Neural cell (in vitro differentiated cells): ENCODE data around the gene MSH3. TPM values are rescaled to one million over a fixed set of nuclear protein-coding genes. Genes with fewer than 3 reads are reported as not detected.

ENCODE experiments used
- H2AFZ ChIP-seq: fragments of 200-600, 300-800 bp; sonication (generic), shearing (Covaris generic); 2 replicates; pipeline ENCODE4 v1.6.0; 2014; ENCODE audit warnings: low read depth, mild to moderate bottlenecking, antibody characterized with exemption, low read length, moderate library complexity
- H3F3A ChIP-seq: fragments of 200-600 bp; shearing (Covaris generic); 2 replicates; pipeline ENCODE4 v1.6.1; 2016; ENCODE audit warnings: mild to moderate bottlenecking, moderate library complexity, mixed read lengths, antibody characterized with exemption, low read length; ENCODE audit not compliant: insufficient read depth, poor library complexity, severe bottlenecking
- H3K27ac ChIP-seq: fragments of 200-600, 300-800 bp; sonication (generic), shearing (Covaris generic); 2 replicates; pipeline ENCODE4 v1.5.1; 2014; ENCODE audit warnings: mild to moderate bottlenecking, low read length, moderate library complexity
- H3K27me3 ChIP-seq: fragments of 300-800, 200-600 bp; sonication (generic), shearing (Covaris generic); 2 replicates; pipeline ENCODE4 v1.6.0; 2014; ENCODE audit warnings: mild to moderate bottlenecking, low read depth, low read length, moderate library complexity; ENCODE audit not compliant: insufficient read depth
- H3K36me3 ChIP-seq: fragments of 300-800, 200-600 bp; sonication (generic), shearing (Covaris generic); 2 replicates; pipeline ENCODE4 v1.5.1; 2014; ENCODE audit warnings: mild to moderate bottlenecking, antibody characterized with exemption, low read length, moderate library complexity; ENCODE audit not compliant: insufficient read depth
- H3K4me2 ChIP-seq: fragments of 300-800, 200-600 bp; sonication (generic), shearing (Covaris generic); 2 replicates; pipeline ENCODE4 v1.6.0; 2014; ENCODE audit warnings: mild to moderate bottlenecking, low read length
- H3K4me3 ChIP-seq: fragments of 300-800, 200-600 bp; sonication (generic), shearing (Covaris generic); 2 replicates; pipeline ENCODE4 v1.5.1; 2014; ENCODE audit warnings: mild to moderate bottlenecking, low read length, moderate library complexity
- H3K79me2 ChIP-seq: fragments of 200-600 bp; shearing (Covaris generic); replicated peaks from 2 replicates; pipeline ENCODE4 v1.6.0; 2014; ENCODE audit warnings: mild to moderate bottlenecking, low read length, moderate library complexity; ENCODE audit not compliant: insufficient read depth
- H3K9ac ChIP-seq: fragments of 300-800, 200-600 bp; sonication (generic), shearing (Covaris generic); 2 replicates; pipeline ENCODE4 v1.6.1; 2016; ENCODE audit warnings: mild to moderate bottlenecking, low read length, mixed read lengths
- H3K9me2 ChIP-seq: fragments of 200-600 bp; shearing (Covaris generic); 2 replicates; pipeline ENCODE4 v1.6.1; 2016; ENCODE audit warnings: mild to moderate bottlenecking, low read length, mixed read lengths; ENCODE audit not compliant: insufficient read depth
- H3K9me3 ChIP-seq: fragments of 200-600, 300-800 bp; sonication (generic), shearing (Covaris generic); 2 replicates; pipeline ENCODE4 v1.6.1; 2016; ENCODE audit warnings: mild to moderate bottlenecking, mixed run types, low read length, moderate library complexity, mixed read lengths
- H4K20me1 ChIP-seq: fragments of 200-600 bp; shearing (Covaris generic); 2 replicates; pipeline ENCODE4 v1.6.1; 2016; ENCODE audit warnings: mild to moderate bottlenecking, mixed run types; ENCODE audit not compliant: insufficient read depth
- EP300 ChIP-seq: fragments of 450-650 bp; conservative IDR thresholded peaks from 2 replicates; pipeline ENCODE4 v1.6.1; 2014; ENCODE audit warnings: antibody characterized with exemption, mild to moderate bottlenecking, moderate library complexity; ENCODE audit not compliant: poor library complexity, severe bottlenecking
- EZH2 ChIP-seq: fragments of 200-600, 300-800 bp; shearing (Covaris generic), sonication (generic); IDR thresholded peaks from 2 replicates; pipeline ENCODE4 v1.6.1; 2014; ENCODE audit warnings: antibody characterized with exemption, low read length, borderline replicate concordance, mild to moderate bottlenecking; ENCODE audit not compliant: insufficient read depth, poor library complexity, severe bottlenecking
- MXI1 ChIP-seq: fragments of 450-650 bp; conservative IDR thresholded peaks from 2 replicates; pipeline ENCODE4 v1.6.1; 2014; ENCODE audit warnings: antibody characterized with exemption, mild to moderate bottlenecking; ENCODE audit not compliant: poor library complexity, severe bottlenecking
- POLR2AphosphoS5 ChIP-seq: IDR thresholded peaks from 2 replicates; pipeline ENCODE4 v1.6.1; 2012
- RAD21 ChIP-seq: fragments of 450-650 bp; conservative IDR thresholded peaks from 2 replicates; pipeline ENCODE4 v1.6.1; 2014; ENCODE audit warnings: antibody characterized with exemption, mild to moderate bottlenecking, moderate library complexity
- SMC3 ChIP-seq: fragments of 450-650 bp; conservative IDR thresholded peaks from 2 replicates; pipeline ENCODE4 v1.6.1; 2014; ENCODE audit warnings: antibody characterized with exemption, mild to moderate bottlenecking, moderate library complexity; ENCODE audit not compliant: poor library complexity
- TAF1 ChIP-seq: IDR thresholded peaks from 2 replicates; pipeline ENCODE4 v1.6.1; 2012; ENCODE audit warnings: low read depth
- polyA plus RNA-seq: library from polyadenylated mRNA; depleted of rRNA; stranded (reverse); fragments of >200 nt; gene quantifications from 2 replicates; pipeline ENCODE4 v1.2.3, GENCODE V29; 2014
- TF ChIP-seq, protein P1 (sequence below): IDR thresholded peaks from 2 replicates; pipeline ENCODE4 v1.6.1; 2012; ENCODE audit warnings: borderline replicate concordance
- TF ChIP-seq, protein P2 (sequence below): fragments of 450-650 bp; IDR thresholded peaks from 2 replicates; pipeline ENCODE4 v1.5.1; 2014; ENCODE audit warnings: antibody characterized with exemption, mild to moderate bottlenecking, moderate library complexity; ENCODE audit not compliant: poor library complexity, severe bottlenecking

The MSH3 gene
- polyA plus RNA-seq, 1 donor from 2014 or later = 9.8 TPM

DNA sequence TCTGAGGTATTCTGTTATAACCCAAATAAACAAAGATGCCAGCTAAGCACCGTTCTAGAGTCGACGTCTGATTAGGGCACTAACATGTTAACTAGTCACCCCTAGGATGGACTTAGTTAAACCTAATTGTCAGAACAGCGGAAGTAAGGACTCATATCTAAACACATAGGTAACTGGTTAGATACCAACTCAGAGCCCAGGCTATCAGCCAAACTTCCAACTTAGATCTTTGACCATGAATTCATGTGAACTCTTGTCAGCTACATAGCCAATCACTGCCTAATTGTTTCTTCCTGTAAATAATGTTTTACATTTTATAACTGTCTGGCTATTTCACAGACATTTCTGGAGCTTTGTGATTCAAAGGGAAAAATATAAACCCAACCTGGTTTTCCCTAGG lies 84.6 kb downstream of the MSH3 start:
- H3F3A ChIP-seq = no peaks in the 10 kb centered on the region
- H3K4me2 ChIP-seq = no peak overlapping the region
- no peaks in the 10 kb centered on the region for H3K36me3 ChIP-seq
- H3K9ac ChIP-seq = no peak overlapping the region
- no peaks in the 10 kb centered on the region for H3K27me3 ChIP-seq
- no peak overlapping the region for H3K27ac ChIP-seq
- H3K79me2 ChIP-seq = no peaks in the 10 kb centered on the region
- H3K9me3 ChIP-seq = no peaks in the 10 kb centered on the region
- TF ChIP-seq, protein P1, sequence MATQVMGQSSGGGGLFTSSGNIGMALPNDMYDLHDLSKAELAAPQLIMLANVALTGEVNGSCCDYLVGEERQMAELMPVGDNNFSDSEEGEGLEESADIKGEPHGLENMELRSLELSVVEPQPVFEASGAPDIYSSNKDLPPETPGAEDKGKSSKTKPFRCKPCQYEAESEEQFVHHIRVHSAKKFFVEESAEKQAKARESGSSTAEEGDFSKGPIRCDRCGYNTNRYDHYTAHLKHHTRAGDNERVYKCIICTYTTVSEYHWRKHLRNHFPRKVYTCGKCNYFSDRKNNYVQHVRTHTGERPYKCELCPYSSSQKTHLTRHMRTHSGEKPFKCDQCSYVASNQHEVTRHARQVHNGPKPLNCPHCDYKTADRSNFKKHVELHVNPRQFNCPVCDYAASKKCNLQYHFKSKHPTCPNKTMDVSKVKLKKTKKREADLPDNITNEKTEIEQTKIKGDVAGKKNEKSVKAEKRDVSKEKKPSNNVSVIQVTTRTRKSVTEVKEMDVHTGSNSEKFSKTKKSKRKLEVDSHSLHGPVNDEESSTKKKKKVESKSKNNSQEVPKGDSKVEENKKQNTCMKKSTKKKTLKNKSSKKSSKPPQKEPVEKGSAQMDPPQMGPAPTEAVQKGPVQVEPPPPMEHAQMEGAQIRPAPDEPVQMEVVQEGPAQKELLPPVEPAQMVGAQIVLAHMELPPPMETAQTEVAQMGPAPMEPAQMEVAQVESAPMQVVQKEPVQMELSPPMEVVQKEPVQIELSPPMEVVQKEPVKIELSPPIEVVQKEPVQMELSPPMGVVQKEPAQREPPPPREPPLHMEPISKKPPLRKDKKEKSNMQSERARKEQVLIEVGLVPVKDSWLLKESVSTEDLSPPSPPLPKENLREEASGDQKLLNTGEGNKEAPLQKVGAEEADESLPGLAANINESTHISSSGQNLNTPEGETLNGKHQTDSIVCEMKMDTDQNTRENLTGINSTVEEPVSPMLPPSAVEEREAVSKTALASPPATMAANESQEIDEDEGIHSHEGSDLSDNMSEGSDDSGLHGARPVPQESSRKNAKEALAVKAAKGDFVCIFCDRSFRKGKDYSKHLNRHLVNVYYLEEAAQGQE = no peak
- TF ChIP-seq POLR2AphosphoS5 = no peak
- TF ChIP-seq TAF1 = no peak
- TF ChIP-seq SMC3 = no peak
- TF ChIP-seq EP300 = no peak
- no peak for TF ChIP-seq MXI1
- no peak for TF ChIP-seq RAD21
- TF ChIP-seq EZH2 = no peak
- TF ChIP-seq, protein P2, sequence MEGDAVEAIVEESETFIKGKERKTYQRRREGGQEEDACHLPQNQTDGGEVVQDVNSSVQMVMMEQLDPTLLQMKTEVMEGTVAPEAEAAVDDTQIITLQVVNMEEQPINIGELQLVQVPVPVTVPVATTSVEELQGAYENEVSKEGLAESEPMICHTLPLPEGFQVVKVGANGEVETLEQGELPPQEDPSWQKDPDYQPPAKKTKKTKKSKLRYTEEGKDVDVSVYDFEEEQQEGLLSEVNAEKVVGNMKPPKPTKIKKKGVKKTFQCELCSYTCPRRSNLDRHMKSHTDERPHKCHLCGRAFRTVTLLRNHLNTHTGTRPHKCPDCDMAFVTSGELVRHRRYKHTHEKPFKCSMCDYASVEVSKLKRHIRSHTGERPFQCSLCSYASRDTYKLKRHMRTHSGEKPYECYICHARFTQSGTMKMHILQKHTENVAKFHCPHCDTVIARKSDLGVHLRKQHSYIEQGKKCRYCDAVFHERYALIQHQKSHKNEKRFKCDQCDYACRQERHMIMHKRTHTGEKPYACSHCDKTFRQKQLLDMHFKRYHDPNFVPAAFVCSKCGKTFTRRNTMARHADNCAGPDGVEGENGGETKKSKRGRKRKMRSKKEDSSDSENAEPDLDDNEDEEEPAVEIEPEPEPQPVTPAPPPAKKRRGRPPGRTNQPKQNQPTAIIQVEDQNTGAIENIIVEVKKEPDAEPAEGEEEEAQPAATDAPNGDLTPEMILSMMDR = no peak
- H3K9me2 ChIP-seq = no peaks in the 10 kb centered on the region
- no peaks in the 10 kb centered on the region for H4K20me1 ChIP-seq
- H3K4me3 ChIP-seq = no peak overlapping the region
- no peak overlapping the region for H2AFZ ChIP-seq

DNA sequence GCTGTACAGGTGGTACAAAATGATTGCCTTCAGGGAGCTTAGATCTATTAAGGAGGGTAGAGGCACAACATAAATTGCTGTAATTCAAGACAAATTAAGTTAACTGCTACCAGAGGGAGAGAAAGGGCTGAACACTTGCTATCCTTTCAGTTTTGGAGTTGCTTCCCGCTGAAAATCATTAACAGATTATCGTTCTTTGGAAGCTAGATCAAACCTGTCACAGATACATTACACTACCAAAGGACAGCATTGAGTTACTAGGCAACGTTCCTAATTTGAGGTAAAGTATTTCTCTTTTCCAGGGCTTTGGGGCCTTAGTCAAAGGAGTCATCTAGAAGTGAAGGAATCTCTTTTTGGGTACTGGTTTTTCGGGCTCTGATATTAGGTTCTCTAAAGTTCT lies 85.0 kb downstream of the MSH3 start:
- no peak overlapping the region for H3K9ac ChIP-seq
- H2AFZ ChIP-seq = no peak overlapping the region
- H3K27ac ChIP-seq = no peak overlapping the region
- no peaks in the 10 kb centered on the region for H3K9me3 ChIP-seq
- TF ChIP-seq TAF1 (no peak), EZH2 (no peak), POLR2AphosphoS5 (no peak), MXI1 (no peak), RAD21 (no peak), SMC3 (no peak)
- TF ChIP-seq, protein P1 = no peak
- no peak overlapping the region for H3K4me2 ChIP-seq
- no peak overlapping the region for H3K4me3 ChIP-seq
- H3K27me3 ChIP-seq = no peaks in the 10 kb centered on the region
- H3K79me2 ChIP-seq = no peaks in the 10 kb centered on the region
- H3F3A ChIP-seq = no peaks in the 10 kb centered on the region
- H3K9me2 ChIP-seq = no peaks in the 10 kb centered on the region
- H3K36me3 ChIP-seq = no peaks in the 10 kb centered on the region
- H4K20me1 ChIP-seq = no peaks in the 10 kb centered on the region
